NCI-H446 treated with DMSO at 0.1 percent for 48 hours (cell line): Measurements from ENCODE around the gene ATP5F1D.
"Not testable (repeated sequence)": the region's sequence is repeated elsewhere in the genome, so short reads cannot be mapped to it uniquely, and the experiment has no call there.

Experiments
- DNase-seq: peaks from one replicate; lab custom pipeline; 2025; lab: John Stamatoyannopoulos, UW

Gene ATP5F1D

DNA sequence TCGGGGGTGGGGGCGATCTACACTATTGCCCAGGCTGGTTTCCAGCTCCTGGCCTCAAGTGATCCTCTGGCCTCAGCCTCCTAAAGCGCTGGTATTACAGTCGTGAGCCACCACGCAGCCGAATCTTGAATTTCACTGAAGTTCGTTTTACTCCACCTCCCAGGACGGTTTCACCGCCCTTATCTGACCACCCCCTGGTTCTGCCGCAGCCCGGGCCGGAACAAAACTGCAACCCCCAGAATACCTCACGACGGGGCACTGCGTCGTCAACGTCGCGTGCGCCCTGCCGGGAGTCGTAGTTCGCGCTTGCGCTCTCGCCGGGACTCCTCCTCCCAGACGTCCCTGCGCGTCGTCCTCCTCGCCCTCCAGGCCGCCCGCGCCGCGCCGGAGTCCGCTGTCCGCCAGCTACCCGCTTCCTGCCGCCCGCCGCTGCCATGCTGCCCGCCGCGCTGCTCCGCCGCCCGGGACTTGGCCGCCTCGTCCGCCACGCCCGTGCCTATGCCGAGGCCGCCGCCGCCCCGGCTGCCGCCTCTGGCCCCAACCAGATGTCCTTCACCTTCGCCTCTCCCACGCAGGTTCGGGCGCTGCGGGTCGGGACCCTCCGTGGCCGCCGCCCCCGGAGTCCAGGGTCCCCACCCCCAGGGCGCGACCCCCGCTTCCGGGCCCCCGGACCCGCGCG is at the start of gene ATP5F1D:
Gene ATP5F1D (plus strand): TSS at position 335 of the 679 bp plus-strand sequence. CDS start 100 bp downstream, at position 435.
- peak; percentile 88 for DNase-seq

DNA sequence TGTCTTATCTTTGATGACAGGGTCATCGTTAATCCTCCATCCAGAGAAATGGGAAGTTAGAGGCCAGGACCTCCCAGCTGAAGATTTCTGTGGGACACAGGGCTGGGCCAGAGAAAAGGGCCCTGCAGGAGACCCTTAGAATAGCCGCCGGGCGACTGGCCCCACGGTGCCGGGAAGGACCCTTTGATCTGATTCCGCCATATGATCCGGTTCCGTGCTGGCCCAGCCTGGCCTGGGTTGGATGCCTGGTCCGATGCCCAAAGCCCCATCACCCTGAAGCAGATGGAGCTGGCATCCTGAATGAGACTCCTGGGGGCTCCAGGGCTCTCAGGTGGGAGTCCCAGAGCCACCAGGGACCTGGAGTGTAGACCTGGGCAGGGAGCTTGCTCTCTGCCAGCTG is 42.0 kb upstream of the ATP5F1D start:
- no peak for DNase-seq

GRCh38 chr19:1200614-1201013 is 40.9 kb upstream of the ATP5F1D start:
- DNase-seq = not testable (repeated sequence)

DNA sequence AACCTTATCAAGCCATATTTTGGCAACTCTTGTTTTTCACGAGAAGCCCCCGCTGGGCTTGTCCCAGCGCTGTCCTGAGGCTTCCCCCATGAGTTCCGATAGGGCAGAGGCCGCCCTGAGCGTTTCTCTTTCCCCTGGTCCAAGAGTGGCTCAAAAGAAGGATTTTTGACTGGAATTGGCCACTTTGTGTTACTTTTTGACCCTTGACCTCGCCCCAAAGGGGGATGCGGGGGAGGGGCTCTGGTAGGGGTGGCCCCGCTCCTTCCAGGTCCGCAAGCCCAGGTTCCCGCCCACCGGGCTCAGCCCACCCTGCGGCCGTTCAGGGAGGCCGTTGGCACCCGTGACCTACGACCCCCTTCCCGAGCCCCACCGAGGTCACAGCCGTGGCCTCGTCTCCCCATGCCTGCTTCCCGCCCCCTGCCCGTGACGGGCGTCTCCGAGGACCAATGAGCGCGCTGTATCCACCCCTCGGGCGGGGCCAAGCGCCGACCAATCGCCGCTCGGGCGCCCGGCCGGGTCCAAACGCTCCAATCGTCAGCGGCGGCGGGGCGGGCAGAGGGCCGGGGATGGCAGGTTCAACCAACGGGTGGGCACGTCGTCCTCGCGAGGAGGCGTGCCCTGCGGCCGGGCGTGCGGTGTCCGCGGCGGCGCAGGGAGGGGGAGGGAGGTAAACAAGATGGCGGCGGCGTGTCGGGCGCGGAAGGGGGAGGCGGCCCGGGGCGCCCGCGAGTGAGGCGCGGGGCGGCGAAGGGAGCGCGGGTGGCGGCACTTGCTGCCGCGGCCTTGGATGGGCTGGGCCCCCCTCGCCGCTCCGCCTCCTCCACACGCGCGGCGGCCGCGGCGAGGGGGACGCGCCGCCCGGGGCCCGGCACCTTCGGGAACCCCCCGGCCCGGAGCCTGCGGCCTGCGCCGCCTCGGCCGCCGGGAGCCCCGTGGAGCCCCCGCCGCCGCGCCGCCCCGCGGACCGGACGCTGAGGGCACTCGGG is 36.1 kb upstream of the ATP5F1D start, which contains the start of gene STK11:
Gene STK11 (plus strand): TSS at position 665 of the 986 bp plus-strand sequence. CDS start 1,136 bp downstream, outside the sequence.
- peak; percentile 95 for DNase-seq

DNA sequence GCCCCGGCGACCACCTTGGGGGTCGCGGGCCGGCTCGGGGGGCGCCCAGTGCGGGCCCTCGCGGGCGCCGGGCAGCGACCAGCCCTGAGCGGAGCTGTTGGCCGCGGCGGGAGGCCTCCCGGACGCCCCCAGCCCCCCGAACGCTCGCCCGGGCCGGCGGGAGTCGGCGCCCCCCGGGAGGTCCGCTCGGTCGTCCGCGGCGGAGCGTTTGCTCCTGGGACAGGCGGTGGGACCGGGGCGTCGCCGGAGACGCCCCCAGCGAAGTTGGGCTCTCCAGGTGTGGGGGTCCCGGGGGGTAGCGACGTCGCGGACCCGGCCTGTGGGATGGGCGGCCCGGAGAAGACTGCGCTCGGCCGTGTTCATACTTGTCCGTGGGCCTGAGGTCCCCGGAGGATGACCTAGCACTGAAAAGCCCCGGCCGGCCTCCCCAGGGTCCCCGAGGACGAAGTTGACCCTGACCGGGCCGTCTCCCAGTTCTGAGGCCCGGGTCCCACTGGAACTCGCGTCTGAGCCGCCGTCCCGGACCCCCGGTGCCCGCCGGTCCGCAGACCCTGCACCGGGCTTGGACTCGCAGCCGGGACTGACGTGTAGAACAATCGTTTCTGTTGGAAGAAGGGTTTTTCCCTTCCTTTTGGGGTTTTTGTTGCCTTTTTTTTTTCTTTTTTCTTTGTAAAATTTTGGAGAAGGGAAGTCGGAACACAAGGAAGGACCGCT is 35.2 kb upstream of the ATP5F1D start:
- DNase-seq = no peak

DNA sequence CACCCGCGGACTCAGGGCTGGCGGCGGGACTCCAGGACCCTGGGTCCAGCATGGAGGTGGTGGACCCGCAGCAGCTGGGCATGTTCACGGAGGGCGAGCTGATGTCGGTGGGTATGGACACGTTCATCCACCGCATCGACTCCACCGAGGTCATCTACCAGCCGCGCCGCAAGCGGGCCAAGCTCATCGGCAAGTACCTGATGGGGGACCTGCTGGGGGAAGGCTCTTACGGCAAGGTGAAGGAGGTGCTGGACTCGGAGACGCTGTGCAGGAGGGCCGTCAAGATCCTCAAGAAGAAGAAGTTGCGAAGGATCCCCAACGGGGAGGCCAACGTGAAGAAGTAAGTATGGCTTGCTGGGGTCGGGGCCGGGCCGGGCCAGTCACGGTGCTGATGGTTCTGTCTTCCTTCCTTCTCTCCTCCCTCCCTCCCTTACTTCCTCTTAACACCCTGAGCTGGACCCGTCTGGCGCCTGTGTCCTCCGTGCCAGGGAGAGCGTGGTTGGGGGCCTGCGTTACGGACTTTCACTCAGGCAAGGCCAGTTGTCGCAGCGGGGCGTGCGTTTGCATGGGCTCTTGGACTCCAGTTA is 34.6 kb upstream of the ATP5F1D start:
- DNase-seq = no peak

- DNase-seq = not testable (repeated sequence)
Measured at GRCh38 chr19:1208830-1209229, 32.7 kb upstream of the ATP5F1D start.

- no peak for DNase-seq
Measured at GRCh38 chr19:1210227-1210538, 31.4 kb upstream of the ATP5F1D start.

DNA sequence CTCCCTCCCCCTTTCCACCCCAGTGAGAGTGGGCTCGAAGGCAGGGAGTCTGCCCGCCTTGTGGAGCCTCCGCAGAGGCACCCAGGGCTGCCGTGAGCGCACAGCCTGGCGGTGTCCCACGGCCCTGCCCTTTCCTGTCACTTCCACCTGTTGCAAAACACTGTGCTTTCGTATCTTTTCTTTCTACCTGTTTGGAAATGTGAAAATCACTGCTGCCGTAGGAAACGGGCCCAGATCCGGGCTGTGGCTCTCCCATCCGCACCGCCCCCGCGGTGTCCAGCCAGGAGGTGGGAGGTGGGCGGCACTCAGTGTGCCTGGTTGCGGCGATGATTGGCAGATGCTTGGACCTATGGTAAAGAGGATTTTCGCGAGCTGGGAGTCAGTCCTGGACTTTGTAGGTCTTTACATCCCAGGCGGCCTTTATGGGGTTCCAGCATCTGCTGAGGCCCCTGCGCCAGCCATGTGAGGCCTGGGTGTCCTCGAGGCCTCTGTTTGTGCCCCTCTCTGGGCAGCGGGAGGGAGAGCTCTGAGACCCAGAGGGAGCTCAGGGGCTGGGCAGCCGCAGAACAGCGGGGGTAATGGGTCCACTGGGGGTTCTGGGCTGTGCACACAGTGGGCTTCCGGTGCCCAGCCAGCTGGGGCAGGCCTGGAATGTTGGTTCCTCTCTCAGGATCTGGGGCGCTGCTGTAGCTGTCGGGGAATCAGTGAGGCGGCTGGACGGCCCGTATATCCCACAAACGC is 29.9 kb upstream of the ATP5F1D start:
- DNase-seq = no peak

DNA sequence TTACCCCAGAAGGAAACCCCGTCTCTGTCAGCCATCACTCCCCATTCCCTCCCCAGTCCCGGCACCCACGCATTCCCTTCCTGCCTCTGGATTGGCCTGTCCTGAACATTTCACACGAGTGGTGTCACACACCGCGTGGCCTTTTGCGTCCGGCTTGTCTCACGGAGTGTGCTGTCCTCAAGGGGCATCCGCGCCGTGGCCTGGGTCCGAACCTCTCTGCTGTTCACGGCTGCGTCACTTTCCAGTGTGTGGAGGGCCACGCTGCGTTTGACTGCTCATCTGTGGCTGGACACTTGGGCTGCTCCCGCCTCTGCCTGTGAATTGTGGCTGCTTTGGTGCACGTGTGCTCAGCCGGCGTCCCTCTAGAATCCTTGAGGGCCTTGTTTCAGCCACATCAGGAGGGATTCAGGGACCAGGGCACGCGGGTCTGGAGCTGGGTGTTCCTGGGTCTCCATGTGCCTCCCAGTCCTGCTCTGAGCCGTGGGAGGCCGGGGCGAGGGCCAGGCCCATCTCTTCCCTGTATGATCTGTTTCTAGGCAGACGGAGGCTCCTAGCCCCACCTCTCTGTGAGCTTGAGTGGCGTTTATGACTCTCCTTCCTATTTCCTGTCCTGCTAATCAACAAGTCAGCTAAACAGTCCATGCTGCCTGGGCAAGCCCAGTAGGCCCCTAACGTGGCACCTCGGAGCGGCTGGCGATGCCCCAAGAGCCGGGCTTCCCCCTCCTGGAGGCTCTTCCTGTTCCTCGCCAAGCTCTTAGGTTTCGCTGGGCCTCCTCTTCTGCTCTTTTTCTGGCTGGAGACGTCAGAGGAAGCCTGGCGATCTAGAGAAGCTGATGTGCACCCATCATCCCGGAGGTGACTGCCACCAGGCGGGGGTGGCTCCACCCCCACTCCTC is 27.9 kb upstream of the ATP5F1D start:
- DNase-seq = no peak

DNA sequence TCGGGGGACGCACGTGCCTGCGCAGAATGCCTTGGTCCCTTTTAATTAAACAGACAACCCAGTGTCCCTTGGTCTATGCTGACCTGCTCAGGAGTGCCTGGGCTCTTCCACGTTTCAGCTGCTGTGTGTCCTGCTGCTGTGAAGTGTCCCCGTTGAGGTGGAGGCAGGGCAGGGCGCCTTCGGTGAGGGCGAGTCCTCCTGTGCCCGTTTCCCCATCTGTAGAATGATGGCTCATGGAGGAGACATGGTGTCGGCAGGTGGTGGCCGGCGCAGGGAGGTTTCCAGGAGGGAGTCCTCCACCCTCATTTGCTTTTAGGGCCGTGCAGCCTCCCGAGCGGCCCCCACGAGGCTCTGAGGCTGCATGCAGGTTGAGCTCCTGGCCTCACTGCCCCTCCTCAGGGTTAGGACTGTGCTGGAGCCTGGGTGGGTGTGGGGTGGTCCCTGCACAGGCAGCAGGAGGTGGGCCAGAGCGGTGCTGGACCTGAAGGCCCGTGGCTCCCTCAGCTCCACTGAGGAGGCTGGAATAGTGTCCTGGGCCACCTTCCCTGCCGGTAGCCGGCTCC is 27.2 kb upstream of the ATP5F1D start:
- no peak for DNase-seq

DNA sequence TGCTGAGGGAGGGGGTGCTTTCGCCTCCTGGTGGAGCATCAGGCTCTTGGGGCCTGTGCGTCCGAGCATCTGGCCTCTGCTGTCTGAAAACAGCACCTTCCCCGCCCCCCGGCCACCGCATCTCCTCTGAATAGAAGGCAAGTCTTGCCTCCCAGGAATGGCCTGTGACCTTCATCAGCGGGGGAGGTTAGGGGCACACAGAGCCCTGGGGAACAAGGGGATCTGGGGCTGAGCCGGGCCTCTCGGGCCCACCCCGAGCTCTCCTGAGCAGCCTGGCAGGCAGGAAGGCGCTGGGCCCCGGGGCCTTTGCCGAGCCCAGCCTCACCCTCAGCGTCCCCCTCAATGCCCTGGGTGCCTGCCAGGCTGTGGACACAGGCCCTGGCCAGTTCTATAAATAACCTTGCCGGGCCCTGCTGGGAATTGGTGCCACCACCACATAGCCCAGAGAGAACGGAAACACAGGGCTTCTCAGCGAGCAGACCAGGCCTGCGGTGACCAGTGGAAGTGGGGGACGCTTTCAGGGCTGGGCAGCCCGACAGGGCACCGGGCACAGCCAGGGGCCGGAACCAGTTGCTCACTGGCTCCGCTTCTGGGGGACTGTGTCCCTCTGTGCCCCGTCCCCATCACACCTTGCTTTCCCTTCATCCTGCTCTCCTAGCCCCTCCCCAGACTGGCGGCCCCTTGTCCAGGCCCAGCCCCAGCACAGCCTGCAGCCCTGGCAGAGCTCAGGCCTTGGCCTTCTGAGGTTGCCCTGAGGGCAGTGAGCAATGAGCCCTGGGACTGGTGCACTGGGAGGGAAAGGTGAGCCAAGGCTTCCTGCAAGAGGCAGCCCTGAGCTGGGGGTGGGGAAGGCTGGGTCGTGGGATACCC is 26.5 kb upstream of the ATP5F1D start:
- no peak for DNase-seq

DNA sequence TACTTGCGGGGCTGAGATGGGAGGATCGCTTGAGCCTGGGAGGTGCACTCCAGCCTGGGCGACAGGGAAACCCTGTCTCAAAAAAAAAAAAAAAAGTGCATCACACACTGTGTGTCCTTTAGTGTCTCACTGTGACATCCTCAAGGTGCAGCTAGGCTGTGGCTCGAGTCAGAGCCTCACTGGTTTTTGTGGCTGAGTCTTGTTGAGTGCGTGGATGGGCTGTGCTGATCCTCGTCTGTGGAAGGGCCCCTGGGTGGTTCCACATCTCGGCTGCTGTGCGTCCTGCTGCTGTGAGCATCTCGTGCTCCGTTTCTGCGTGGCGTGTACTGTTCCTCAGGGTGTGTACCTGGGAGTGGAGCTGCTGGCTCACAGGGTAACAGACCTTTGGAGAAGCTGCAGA is 24.8 kb upstream of the ATP5F1D start:
- no peak for DNase-seq

- DNase-seq = no peak
Measured at GRCh38 chr19:1217366-1217765, 24.2 kb upstream of the ATP5F1D start.

DNA sequence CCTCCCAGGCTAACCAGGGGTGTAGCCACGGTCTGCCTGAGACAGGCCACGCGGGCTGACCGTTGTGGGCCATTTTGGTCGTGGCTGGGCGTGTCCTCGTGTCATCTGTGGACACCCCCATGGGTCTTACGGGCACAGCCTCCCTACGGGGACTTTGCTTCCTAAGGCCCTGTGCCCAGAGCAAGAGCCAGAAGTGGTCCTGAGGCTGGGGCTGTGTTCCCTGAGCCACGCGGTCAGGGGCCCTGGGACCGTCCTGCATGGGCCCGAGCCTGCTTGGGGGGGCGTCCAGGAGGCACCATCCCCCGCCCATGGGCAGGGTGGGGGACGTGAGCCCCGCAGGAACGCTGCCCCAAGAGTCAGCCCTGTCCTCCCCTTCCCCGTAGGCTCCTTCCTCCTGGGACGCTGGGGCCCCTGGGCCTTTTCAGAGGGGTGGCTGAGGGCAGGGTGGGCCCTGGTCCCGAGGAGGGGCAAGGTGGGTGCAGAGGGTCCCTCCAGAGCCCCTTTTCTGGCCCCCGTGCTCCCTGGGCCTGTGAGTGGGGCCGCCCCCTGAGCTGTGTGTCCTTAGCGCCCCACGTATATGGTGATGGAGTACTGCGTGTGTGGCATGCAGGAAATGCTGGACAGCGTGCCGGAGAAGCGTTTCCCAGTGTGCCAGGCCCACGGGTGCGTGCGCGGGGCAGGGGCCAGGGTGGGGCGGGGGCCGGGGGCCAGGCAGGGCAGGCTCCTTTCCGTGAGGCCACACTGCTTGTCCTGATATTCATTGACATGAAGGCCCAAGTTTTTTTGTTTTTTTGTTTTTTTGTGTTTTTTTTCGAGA is 22.6 kb upstream of the ATP5F1D start:
- no peak for DNase-seq

GRCh38 chr19:1219786-1220476 is 21.6 kb upstream of the ATP5F1D start:
- no peak for DNase-seq

DNA sequence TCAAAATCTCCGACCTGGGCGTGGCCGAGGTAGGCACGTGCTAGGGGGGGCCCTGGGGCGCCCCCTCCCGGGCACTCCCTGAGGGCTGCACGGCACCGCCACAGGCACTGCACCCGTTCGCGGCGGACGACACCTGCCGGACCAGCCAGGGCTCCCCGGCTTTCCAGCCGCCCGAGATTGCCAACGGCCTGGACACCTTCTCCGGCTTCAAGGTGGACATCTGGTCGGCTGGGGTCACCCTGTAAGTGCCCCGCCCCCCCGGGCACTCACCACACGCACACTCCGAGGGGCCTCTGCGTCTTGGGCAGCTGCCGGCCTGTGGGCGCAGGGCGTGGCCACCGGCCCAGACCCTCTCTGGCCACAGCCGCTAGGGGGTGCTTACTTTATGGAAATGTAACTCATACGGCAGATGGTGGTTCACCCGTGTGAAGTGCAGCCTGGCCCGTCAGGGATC is 21.0 kb upstream of the ATP5F1D start:
- no peak for DNase-seq
